ENCODE results near the gene DAPK1. TPM values are rescaled to one million over a fixed set of nuclear protein-coding genes. Genes with fewer than 3 reads are reported as not detected.

The DAPK1 gene
- total and polyA plus RNA-seq, 2 experiments from 2014 or later: 44.4 to 62.3 TPM

DNA sequence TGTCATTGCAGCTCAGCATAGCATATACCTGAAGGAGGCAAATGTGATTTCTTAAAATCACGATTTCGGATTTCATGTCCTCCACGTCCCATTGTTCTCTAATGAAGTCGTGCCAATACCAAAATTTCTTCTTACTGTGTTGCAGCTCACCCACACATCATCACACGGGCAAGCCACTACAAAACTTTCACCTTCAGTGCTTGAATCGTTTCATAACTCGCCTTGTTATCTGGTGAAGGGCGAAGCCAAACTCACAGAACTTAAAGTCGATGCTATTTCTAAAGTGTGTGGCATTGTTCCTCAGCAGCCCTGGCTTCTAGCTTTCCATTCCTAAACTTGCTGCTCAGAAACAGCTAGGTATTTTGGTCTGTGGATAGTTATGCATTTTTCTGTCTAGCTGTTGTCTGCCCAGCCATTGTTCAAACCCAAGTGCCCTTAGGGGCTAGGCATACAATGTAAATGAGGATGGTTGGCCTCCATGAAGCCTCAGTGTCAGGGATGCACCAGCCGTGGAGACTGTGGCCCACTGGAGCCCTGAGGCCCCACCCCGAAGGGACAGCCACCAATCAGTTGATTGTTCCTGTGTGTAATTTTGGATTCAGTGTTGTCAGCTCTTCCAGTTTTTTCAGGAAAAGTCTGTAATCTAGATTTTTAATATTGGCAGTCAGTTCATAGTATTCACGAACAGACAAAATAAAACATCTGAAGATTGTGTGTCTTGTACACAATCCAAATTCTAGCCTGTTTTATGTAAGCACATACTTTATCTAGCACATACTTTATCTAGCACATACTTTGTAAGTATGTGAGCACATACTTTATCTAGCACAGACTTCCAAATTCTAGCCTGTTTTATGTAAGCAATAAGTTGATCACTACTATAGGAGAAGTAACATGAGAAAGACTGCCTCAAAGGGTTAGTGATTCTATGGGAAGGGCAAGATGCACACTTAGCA is 112.8 kb downstream of the DAPK1 start:
- no peak for DNase-seq (ENCODE audit: low spot score)
- TF ChIP-seq CTCF (IDR thresholded peaks at IDR 0.05; ENCODE audit: poor library complexity): no peak
- no peak for TF ChIP-seq EZH2 (IDR thresholded peaks at IDR 0.05; ENCODE audit: borderline replicate concordance)
- TF ChIP-seq EZH2phosphoT487 (IDR thresholded peaks at IDR 0.05; ENCODE audit: low read depth, severe bottlenecking, unreplicated experiment): no peak
- Histone ChIP-seq H3K79me2 (peaks cover 19% of the 10 kb centered on the region), H3K4me2 (no peak overlapping the region), H3K4me3 (no peak overlapping the region), H3K9me3 (ENCODE audit: low read depth) (no peaks in the 10 kb centered on the region), H3K9me2 (replicated peaks; ENCODE audit: insufficient read depth) (no peaks in the 10 kb centered on the region), H3K36me3 (replicated peaks; ENCODE audit: insufficient read depth, low read depth) (no peaks in the 10 kb centered on the region), H3K4me1 (ENCODE audit: insufficient read depth) (peaks cover 35% of the 10 kb centered on the region), H4K20me1 (ENCODE audit: insufficient read depth, poor library complexity, severe bottlenecking) (no peaks in the 10 kb centered on the region), H2AFZ (no peak overlapping the region), H3K27me3 (no peaks in the 10 kb centered on the region), H3K27ac (no peak overlapping the region)
- WGBS (ENCODE audit: low lambda C conversion rate, missing lambda C conversion rate): 83% methylated on average over 12 of the region's 12 CpGs

DNA sequence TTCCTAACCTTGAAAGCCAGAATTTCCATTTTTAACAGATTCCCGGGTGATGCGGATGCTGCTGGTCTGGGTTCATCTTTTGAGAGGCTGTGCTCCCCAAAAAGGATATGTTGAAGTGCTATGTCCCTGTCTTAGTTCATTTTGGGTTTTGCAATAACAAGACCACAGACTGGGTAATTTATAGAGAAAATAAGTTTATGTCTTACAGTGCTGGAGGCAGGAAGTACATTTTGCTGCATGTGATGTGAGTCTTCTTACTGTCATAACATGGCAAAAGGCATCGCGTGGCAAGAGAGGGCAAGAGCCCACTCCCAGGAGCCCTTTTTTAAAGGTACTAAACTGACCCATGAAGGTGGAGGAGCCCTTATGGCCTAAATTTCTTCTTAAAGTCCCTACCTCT is 114.1 kb downstream of the DAPK1 start:
- Histone ChIP-seq H3K27ac (peak overlapping the region; percentile 41), H3K9me2 (replicated peaks; ENCODE audit: insufficient read depth) (no peaks in the 10 kb centered on the region), H3K79me2 (peaks cover 19% of the 10 kb centered on the region), H3K36me3 (replicated peaks; ENCODE audit: insufficient read depth, low read depth) (no peaks in the 10 kb centered on the region), H3K4me3 (no peak overlapping the region), H2AFZ (no peak overlapping the region), H3K27me3 (no peaks in the 10 kb centered on the region), H3K9me3 (ENCODE audit: low read depth) (no peaks in the 10 kb centered on the region), H4K20me1 (ENCODE audit: insufficient read depth, poor library complexity, severe bottlenecking) (no peaks in the 10 kb centered on the region), H3K4me1 (ENCODE audit: insufficient read depth) (peaks cover 38% of the 10 kb centered on the region), H3K4me2 (no peak overlapping the region)
- TF ChIP-seq EZH2 (IDR thresholded peaks at IDR 0.05; ENCODE audit: borderline replicate concordance) (no peak), EZH2phosphoT487 (IDR thresholded peaks at IDR 0.05; ENCODE audit: low read depth, severe bottlenecking, unreplicated experiment) (no peak), CTCF (IDR thresholded peaks at IDR 0.05; ENCODE audit: poor library complexity) (no peak)
- 98% methylated on average over 4 of the region's 4 CpGs for WGBS (ENCODE audit: low lambda C conversion rate, missing lambda C conversion rate)
- no peak for DNase-seq (ENCODE audit: low spot score)

- TF ChIP-seq CTCF (IDR thresholded peaks at IDR 0.05; ENCODE audit: poor library complexity) (no peak), EZH2phosphoT487 (IDR thresholded peaks at IDR 0.05; ENCODE audit: low read depth, severe bottlenecking, unreplicated experiment) (no peak), EZH2 (IDR thresholded peaks at IDR 0.05; ENCODE audit: borderline replicate concordance) (no peak)
- Histone ChIP-seq H3K27ac (peak overlapping the region; percentile 41), H3K79me2 (peaks cover 20% of the 10 kb centered on the region)
Measured at GRCh38 chr9:87612536-87612935, 114.9 kb downstream of the DAPK1 start.

More at GRCh38 chr9:87612536-87612935, 114.9 kb downstream of the DAPK1 start:
- DNase-seq (ENCODE audit: low spot score): no peak
- Histone ChIP-seq H3K9me2 (replicated peaks; ENCODE audit: insufficient read depth) (no peaks in the 10 kb centered on the region), H3K9me3 (ENCODE audit: low read depth) (no peaks in the 10 kb centered on the region), H3K4me3 (no peak overlapping the region), H3K27me3 (no peaks in the 10 kb centered on the region), H4K20me1 (ENCODE audit: insufficient read depth, poor library complexity, severe bottlenecking) (no peaks in the 10 kb centered on the region), H3K4me2 (peak overlapping the region; percentile 48), H3K36me3 (replicated peaks; ENCODE audit: insufficient read depth, low read depth) (no peaks in the 10 kb centered on the region), H3K4me1 (ENCODE audit: insufficient read depth) (peaks cover 34% of the 10 kb centered on the region), H2AFZ (no peak overlapping the region)
- 87% methylated on average over 3 of the region's 3 CpGs for WGBS (ENCODE audit: low lambda C conversion rate, missing lambda C conversion rate)
